GM19328 (cell line): ENCODE results near the gene HYI.
"Not testable (repeated sequence)": the region's sequence is repeated elsewhere in the genome, so short reads cannot be mapped to it uniquely, and the experiment has no call there.

Source experiments
- ATAC-seq: cut with Tn5 transposase; IDR thresholded peaks from one replicate; pipeline ENCODE4 v1.9.1; 2021; ENCODE audit warnings: mild to moderate bottlenecking, moderate library complexity; ENCODE audit not compliant: unreplicated experiment

The HYI gene

DNA sequence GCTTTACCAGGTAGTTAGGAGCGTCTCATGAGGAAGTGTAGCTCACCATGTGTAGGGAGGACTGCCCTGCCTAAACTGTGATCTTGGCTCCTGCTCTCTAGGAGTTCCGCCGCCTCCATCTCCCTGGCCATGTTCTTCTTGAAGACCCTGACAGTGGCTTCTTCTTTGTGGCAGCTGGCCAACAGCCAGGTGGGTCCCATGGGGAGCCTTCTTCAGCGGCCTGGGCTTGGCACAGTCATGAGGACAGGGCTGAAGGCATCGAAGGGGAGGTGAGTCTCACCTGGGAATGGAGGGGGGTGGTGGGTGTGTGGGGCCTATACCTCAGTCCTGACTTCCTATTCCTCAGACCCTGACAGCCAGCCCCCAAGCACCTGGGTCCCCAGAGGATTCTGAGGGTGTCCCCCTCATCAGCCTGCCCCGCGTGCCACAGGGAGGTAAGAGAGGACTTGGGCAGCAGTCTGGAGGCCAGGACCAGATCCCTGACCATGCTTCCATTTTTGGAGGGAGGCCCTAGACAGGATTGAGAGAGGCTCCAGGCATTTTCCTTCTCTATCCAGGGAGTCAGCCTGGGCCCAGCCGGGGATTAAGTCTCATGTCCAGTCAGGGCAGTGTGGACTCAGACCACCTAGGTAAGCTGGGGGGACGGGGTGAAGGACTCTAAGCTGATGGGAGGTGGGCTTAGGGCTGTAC is 21.4 kb downstream of the HYI start:
- no peak for ATAC-seq

- ATAC-seq, result no peak
Measured at GRCh38 chr1:43431676-43432075, 22.1 kb downstream of the HYI start.

DNA sequence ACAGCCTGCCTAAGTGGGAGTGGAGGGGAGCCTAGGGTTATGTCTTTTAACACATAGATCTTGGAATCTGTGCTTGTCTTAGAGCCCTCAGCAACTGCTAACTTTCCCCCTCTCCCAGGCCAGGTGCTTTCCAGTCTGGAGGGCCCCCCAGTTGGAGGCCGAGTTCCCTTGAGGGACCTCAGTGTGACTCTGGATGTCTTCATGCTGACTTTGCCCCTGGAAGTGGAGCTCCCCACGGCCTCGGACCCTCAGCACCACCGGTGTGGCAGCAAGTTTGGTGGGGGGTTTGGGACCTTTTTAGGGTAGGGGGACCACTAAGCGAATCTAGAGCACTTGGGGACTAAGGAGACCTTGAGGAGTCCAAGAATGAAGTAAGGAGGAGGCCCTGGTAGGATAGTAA is 22.9 kb downstream of the HYI start:
- ATAC-seq, result no peak

DNA sequence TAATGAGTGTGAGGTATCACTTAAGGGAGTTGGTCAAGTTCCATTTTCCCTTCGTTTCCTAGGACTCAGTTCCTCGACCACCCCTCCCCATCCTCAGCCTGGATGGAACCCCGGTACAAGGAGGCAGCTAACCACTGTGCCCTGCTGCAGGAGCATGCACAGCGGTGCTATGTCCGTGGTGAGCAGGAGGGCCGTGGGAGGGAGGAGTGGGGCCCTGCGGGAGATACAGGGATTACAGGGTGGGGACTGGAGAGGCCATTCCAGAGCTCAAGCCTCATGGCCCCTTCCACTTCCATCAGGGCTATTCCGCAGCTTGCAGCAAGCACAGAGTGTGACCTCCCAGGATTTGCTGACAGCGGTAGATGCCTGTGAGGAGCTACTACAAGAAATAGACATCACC is 25.8 kb downstream of the HYI start:
- no peak for ATAC-seq

DNA sequence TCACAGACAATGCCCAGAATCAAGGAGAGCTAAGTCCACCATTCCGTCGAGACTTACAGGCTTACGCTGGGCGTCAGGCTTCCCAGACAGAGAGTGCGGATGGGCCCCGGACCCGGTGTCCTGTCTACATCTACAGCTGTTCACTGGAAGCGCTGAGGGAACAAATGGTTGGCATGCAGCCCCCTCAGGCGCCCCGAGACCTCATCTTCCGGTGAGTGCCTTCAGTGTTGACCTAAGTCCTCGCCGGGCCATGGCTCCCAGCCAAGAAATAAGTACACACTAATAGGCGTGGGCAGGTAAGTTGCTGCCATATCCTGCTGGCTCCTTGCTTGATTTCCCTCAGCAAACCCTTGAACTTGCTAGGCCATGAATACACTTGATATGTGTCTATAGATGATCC is 26.2 kb downstream of the HYI start:
- no peak for ATAC-seq

DNA sequence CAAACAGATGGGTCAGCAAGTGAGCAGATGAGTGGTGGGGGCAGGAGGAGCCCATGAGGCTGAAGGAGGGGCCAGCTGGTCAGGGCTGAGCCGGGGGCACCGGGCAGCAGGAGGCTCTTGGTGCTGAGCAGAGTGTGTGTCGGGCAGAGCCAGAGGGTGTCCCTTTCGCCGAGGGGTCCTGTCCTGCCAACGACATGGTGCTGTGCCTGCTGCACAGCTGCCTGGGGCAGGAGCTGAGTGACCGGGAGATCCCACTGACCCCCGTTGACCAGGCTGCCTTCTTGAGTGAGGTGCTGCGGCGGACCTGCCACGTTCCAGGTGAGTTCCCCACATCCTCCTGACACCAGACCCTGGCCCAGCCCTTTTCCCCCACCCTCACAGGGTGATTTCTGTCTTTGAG is 27.5 kb downstream of the HYI start:
- no peak for ATAC-seq

DNA sequence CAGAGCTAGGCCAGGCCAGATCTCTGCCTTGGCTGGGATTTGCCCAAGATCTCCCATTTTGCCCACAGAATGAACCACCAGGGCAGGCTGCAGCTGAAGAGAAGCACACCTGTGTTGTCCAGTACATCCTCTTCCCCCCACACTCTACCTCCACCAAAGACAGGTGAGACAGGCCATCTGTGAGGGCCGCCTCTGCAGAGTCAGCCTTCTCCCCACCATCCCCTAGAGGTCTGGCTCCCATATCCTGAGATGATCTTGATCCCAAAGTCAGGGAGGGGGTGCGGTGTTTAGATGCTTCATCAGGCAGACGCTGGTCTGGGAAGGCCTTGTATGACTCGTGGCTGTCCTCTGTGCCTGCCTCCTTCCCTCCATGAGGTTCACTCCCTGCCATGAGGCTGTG is 28.7 kb downstream of the HYI start:
- no peak for ATAC-seq

DNA sequence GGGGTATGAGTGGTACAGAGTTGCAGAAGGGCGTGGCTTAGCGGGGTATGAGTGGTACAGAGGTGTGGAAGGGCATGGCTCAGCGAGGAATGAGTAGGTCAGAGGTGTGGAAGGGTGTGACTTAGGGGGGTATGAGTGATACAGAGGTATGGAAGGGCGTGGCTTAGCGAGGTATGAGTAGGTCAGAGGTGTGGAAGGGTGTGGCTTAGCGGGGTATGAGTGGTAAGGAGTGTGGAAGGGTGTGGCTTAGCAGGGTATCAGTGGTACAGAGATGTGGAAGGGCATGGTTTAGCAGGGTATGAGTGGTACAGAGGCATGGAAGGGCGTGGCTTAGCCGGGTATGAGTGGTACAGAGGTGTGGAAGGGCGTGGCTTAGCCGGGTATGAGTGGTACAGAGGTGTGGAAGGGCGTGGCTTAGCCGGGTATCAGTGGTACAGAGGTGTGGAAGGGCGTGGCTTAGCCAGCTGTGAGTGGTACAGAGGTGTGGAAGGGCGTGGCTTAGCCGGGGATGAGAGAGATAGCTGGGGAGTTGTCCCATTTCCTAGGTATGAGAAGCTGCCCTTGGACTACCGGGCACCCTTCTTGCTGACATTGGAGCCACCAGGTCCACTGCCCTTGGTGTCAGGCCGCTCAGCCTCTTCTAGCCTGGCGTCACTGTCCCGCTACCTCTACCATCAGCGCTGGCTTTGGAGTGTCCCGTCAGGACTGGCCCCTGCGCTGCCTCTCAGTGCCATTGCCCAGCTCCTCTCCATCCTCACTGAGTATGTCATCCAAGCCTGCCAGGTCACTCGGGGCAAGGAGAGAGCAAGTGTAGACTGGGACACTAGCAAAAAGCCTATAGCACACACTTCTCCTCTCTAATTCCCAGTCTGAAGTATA is 29.8 kb downstream of the HYI start:
- ATAC-seq, result no peak

- ATAC-seq, result no peak
Measured at GRCh38 chr1:43422995-43423671, 30.6 kb downstream of the HYI start.

DNA sequence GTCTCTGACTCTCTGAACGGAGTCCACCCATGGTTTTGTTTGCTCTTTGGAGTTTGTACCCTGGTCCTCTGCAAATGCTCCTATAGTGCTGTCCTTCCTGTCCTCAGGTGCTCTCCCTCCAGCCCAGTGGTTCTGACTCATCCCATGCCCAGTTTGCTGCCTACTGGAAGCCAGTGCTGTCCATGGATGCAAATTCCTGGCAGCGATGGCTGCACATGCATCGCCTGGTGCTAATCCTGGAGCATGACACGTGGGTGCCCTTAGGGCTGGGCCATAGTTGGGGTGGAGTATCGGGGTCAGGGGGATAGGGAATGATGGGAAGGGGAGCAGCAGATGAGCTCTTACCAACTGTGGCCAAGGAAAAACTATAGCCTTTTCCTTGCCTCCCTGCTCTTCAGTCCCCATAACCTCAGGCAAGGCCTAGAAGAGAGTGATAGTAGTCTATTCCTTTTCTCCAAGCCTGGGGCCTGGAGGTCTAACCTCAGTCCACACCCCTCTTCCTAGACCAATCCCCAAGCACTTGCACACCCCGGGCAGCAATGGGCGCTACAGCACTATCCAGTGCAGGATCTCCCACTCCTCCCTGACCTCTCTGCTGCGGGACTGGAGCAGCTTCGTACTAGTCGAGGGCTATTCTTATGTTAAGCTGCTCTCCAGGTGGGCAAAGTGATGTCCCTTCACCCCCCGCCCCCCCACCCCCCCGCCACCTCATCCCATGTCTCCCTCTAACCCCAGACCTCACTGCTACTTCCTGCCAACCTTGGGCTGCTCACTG is 31.6 kb downstream of the HYI start:
- no peak for ATAC-seq

DNA sequence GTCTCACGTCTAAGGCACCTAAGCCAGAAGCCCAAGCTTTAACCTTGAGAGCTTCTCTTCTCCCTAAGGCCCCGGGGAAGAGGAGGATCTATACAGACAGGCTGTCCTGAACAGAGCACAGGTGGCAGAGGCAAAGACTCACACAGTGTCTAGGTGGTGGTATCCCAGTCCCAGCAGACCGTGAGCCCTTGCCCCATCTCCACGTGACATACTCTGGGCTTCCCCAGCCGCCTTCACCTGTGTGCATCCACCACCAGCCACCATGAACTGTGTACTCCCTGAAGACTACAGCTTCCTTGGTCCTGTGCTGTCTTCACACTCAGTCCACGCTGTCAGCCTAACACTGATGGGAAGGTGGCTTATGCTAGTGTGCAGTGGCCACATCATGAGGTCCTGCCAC is 32.3 kb downstream of the HYI start:
- no peak for ATAC-seq

DNA sequence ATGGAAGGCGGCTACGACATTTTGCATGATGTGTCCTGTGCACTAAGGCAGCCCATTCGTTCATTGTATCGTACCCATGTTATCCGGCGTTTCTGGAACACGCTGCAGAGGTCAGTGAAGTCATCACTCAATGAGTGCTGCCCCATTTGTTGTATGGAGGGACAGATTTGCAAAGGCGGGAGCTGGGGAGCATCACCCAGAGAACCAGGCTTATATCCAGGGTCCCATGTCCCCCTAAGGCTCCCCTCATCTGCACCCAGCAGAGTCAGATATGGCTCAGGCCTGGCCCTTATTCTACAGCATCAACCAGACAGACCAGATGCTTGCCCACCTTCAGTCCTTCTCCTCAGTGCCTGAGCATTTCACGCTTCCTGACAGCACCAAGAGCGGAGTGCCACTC is 32.9 kb downstream of the HYI start:
- no peak for ATAC-seq

- no peak for ATAC-seq
Measured at GRCh38 chr1:43419627-43420425, 33.9 kb downstream of the HYI start.

GRCh38 chr1:43418858-43419257 is 34.9 kb downstream of the HYI start:
- ATAC-seq, result no peak

GRCh38 chr1:43415901-43416300 is 37.8 kb downstream of the HYI start:
- ATAC-seq, result no peak

- ATAC-seq, result no peak
Measured at GRCh38 chr1:43414634-43415223, 39.0 kb downstream of the HYI start.

- not testable (repeated sequence) for ATAC-seq
Measured at GRCh38 chr1:43413426-43413825, 40.3 kb downstream of the HYI start.

- ATAC-seq, result no peak
Measured at GRCh38 chr1:43410571-43410970, 43.2 kb downstream of the HYI start.

DNA sequence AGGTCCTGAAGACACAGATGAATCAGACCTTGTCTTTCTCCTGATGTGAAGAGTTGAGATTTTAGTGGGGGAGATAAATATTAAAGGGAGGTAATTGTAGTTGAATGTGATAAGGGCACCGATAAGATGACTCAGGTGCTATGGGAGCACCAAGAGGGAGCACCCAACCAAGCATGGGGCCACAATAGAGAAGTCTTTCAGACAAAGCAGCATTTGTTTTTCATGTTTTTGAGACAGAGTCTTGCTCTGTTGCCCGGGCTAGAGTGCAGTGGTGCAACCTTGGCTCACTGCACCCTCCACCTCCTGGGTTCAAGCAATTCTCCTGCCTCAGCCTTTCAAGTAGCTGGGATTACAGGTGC is 47.9 kb downstream of the HYI start:
- ATAC-seq, result no peak
